ENCODE results near the gene BHLHE40. TPM values are rescaled to one million over a fixed set of nuclear protein-coding genes. Genes with fewer than 3 reads are reported as not detected.

The BHLHE40 gene
- total RNA-seq, 4 donors from 2014 or later: 13.1 to 28.5 (median 20.2) TPM

- no peaks in the 10 kb centered on the region for H3K27me3 ChIP-seq
- no peak for TF ChIP-seq CTCF (IDR thresholded peaks at IDR 0.05)
- TF ChIP-seq POLR2A (IDR thresholded peaks at IDR 0.05): no peak
- intact Hi-C loops (cut with DNase I): no loop called here
- H3K27ac ChIP-seq: no peak overlapping the region
- H3K36me3 ChIP-seq: no peaks in the 10 kb centered on the region
- peaks cover 17 to 26% of the 10 kb centered on the region in 2 donors for H3K4me1 ChIP-seq
- DNase-seq: no peak
- H3K9me3 ChIP-seq: no peaks in the 10 kb centered on the region
- 94 to 96% methylated on average over 8 of the region's 8 CpGs for WGBS, 2 donors
- no peak overlapping the region for H3K4me3 ChIP-seq (replicated peaks in 1 of 3)
Observed at GRCh38 chr3:4950948-4951347, 28.3 kb upstream of the BHLHE40 start.

- peaks cover 17 to 35% of the 10 kb centered on the region in 2 donors for H3K4me1 ChIP-seq
- no peak for TF ChIP-seq POLR2A (IDR thresholded peaks at IDR 0.05)
- no peak for TF ChIP-seq CTCF (IDR thresholded peaks at IDR 0.05)
- 35 to 39% methylated on average over 2 of the region's 2 CpGs for WGBS, 2 donors
- intact Hi-C loops (cut with DNase I): no loop called here
- no peak for DNase-seq
- no peaks in the 10 kb centered on the region for H3K27me3 ChIP-seq
- peak overlapping the region in 1 of 3 donors; percentile 9 for H3K27ac ChIP-seq
- H3K9me3 ChIP-seq: no peaks in the 10 kb centered on the region
- H3K36me3 ChIP-seq: no peaks in the 10 kb centered on the region
- no peak overlapping the region for H3K4me3 ChIP-seq (replicated peaks in 1 of 3)
Observed at GRCh38 chr3:4953119-4953518, 26.1 kb upstream of the BHLHE40 start.

DNA sequence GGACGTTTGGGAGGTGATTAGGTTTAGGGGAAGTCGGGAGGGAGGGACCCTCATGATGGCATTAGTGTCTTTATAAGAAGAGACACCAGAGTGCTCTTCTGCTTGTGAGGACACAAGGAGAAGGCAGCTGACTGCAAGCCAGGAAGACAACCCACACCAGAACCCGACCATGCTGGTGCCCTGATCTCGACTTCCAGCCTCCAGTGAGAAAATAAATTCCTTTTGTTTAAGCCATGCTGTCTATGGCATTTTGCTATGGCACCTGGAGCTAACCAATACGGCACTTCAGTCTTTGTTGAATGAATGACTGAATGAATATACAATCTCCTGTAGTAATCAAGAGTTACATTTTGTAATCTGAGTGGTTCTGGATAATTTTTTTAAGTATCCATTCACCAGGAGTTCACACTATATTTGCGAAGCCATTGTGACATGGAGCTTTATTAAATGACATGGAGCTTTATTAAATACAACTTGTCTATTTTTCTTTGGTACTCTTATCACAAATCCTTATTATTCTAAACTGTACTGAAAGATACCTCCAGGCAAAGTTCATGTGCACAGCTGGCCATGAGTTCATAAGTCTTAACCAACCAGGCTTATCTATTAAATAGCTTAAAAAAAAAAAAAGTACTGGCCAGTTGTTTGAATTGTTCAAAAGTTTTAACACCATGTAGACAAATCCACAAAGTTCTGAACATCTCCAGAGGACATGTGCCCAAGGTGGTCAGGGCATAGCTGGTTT, 24.8 kb upstream of the BHLHE40 start:
- Histone ChIP-seq H3K4me3 (replicated peaks in 1 of 3) (no peak overlapping the region), H3K27ac (no peak overlapping the region), H3K4me1 (peaks cover 17 to 28% of the 10 kb centered on the region in 2 donors), H3K27me3 (no peaks in the 10 kb centered on the region), H3K36me3 (no peaks in the 10 kb centered on the region), H3K9me3 (no peaks in the 10 kb centered on the region)
- 93 to 95% methylated on average over 6 of the region's 6 CpGs for WGBS, 2 donors
- intact Hi-C loops (cut with DNase I): no loop called here
- DNase-seq: no peak
- TF ChIP-seq CTCF (IDR thresholded peaks at IDR 0.05): no peak

DNA sequence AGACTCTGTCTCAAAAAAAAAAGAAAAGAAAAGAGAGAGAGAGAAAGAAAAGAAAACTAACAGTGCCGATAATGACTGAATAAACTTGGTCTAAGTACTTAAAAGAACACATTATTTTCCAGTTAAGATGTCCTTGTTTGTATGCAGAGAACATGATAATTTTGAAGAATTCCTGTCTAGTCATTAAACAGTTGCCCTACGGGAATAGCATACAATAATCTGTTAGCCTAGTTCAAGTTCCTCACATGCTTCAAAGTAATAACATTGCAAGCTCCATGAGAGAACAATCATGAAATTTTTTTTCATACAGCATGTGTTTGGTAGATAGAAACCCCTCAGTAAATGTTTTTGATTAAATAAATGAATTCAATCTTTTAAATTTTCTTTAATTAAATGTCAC, 23.1 kb upstream of the BHLHE40 start:
- peaks cover 11 to 17% of the 10 kb centered on the region in 2 donors for H3K4me1 ChIP-seq
- H3K27me3 ChIP-seq: no peaks in the 10 kb centered on the region
- no peak for DNase-seq
- no peaks in the 10 kb centered on the region for H3K9me3 ChIP-seq
- H3K27ac ChIP-seq: peak overlapping the region in 2 of 3 donors; percentile 14
- TF ChIP-seq POLR2A (IDR thresholded peaks at IDR 0.05) (no peak), CTCF (IDR thresholded peaks at IDR 0.05) (no peak)
- WGBS, 2 donors: 42 to 48% methylated on average over 2 of the region's 2 CpGs
- H3K36me3 ChIP-seq: no peaks in the 10 kb centered on the region
- intact Hi-C loops (cut with DNase I): no loop called here
- no peak overlapping the region for H3K4me3 ChIP-seq (replicated peaks in 1 of 3)

DNA sequence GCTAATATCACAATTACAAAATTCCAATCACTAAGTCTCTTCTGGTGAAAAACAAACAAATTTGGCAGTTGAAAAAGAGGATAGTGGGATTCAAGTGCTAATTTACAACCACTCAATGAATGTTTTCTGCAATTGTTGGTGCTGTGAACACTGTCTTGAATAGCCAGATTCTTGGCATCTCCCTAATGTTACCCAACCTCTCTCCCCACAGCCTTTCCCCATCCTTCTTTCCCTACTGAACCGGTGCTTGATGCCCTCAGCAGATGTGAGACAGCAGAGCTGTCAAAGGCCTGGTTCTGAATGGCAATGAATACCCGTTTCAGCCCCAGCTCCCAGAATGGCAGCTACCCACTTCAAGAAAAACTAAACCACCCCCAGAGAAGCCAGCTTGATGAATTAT, 22.5 kb upstream of the BHLHE40 start:
- no peak overlapping the region for H3K4me3 ChIP-seq (replicated peaks in 1 of 3)
- H3K27ac ChIP-seq: peak overlapping the region in 2 of 3 donors; percentile 14
- no peaks in the 10 kb centered on the region for H3K9me3 ChIP-seq
- intact Hi-C loops (cut with DNase I): no loop called here
- WGBS, 2 donors: 84 to 87% methylated on average over 2 of the region's 2 CpGs
- H3K4me1 ChIP-seq: peaks cover 7 to 17% of the 10 kb centered on the region in 2 donors
- no peaks in the 10 kb centered on the region for H3K27me3 ChIP-seq
- no peak for DNase-seq
- TF ChIP-seq CTCF (IDR thresholded peaks at IDR 0.05) (no peak), POLR2A (IDR thresholded peaks at IDR 0.05) (no peak)
- no peaks in the 10 kb centered on the region for H3K36me3 ChIP-seq
